CD4-positive, alpha-beta memory T cell (primary cell): ENCODE measurements around the gene BRD7. TPM values are rescaled to one million over a fixed set of nuclear protein-coding genes. Genes with fewer than 3 reads are reported as not detected.

Source experiments
- CTCF ChIA-PET: fragments of 350-600 bp; sonication (Branson Sonifier 250); formaldehyde crosslinking; loops from one replicate; lab custom pipeline; 2021; ENCODE audit warnings: inconsistent platforms; ENCODE audit not compliant: partially characterized antibody; lab: Charles Lee
- POLR2A ChIA-PET: fragments of 350-600 bp; sonication (Branson Sonifier 250); formaldehyde crosslinking; loops from one replicate; lab custom pipeline; 2021; ENCODE audit not compliant: partially characterized antibody; lab: Charles Lee
- DNase-seq, 5 donors: peaks; one replicate each; pipeline versions ENCODE4 v3.0.0 to v3.0.0-alpha.2; 2020 to 2022; ENCODE audit warnings: mixed read lengths in 1 of 5
- H3K27ac ChIP-seq: one replicate; pipeline ENCODE4 v1.7.0; 2013; ENCODE audit warnings: low read depth, low read length
- H3K27me3 ChIP-seq: 2 replicates; pipeline ENCODE4 v1.7.0; 2013; ENCODE audit warnings: mild to moderate bottlenecking, low read length, moderate library complexity; ENCODE audit not compliant: insufficient read depth
- H3K36me3 ChIP-seq: 2 replicates; pipeline ENCODE4 v1.7.0; 2013; ENCODE audit warnings: mild to moderate bottlenecking, low read length, moderate library complexity; ENCODE audit not compliant: insufficient read depth
- H3K4me1 ChIP-seq: 2 replicates; pipeline ENCODE4 v1.7.0; 2013; ENCODE audit warnings: mild to moderate bottlenecking, low read length, moderate library complexity; ENCODE audit not compliant: insufficient read depth
- H3K4me3 ChIP-seq, 2 donors: one replicate each; pipeline ENCODE4 v1.7.0; 2013; ENCODE audit warnings: low read length in 2 of 2, mild to moderate bottlenecking in 1 of 2
- H3K9me3 ChIP-seq, 2 donors: one replicate each; pipeline ENCODE4 v1.7.0; 2013; ENCODE audit warnings: low read length in 2 of 2, control low read depth in 1 of 2; ENCODE audit not compliant: control insufficient read depth in 1 of 2
- H3K27ac Mint-ChIP-seq, 7 donors: one replicate each; pipeline ENCODE4 v1.8.0; 2020 to 2021; ENCODE audit warnings: mixed read lengths in 7 of 7, mild to moderate bottlenecking in 6 of 7, inconsistent platforms in 3 of 7, moderate library complexity in 3 of 7
- H3K27me3 Mint-ChIP-seq, 2 donors: one replicate each; pipeline ENCODE4 v1.8.0; 2020 to 2021; ENCODE audit warnings: mixed read lengths in 2 of 2
- H3K36me3 Mint-ChIP-seq, 2 donors: one replicate each; pipeline ENCODE4 v1.8.0; 2020 to 2021; ENCODE audit warnings: mixed read lengths in 2 of 2, inconsistent platforms in 1 of 2, mild to moderate bottlenecking in 1 of 2
- H3K4me1 Mint-ChIP-seq, 4 donors: one replicate each; pipeline ENCODE4 v1.8.0; 2020 to 2021; ENCODE audit warnings: mixed read lengths in 4 of 4, mild to moderate bottlenecking in 1 of 4
- H3K4me3 Mint-ChIP-seq, 8 donors: one replicate each; pipeline ENCODE4 v1.8.0; 2020 to 2021; ENCODE audit warnings: mixed read lengths in 8 of 8, mild to moderate bottlenecking in 7 of 8, moderate library complexity in 6 of 8, inconsistent platforms in 3 of 8
- H3K9me3 Mint-ChIP-seq, 8 donors: one replicate each; pipeline ENCODE4 v1.8.0; 2020 to 2021; ENCODE audit warnings: mixed read lengths in 8 of 8, mild to moderate bottlenecking in 5 of 8, inconsistent platforms in 3 of 8, moderate library complexity in 1 of 8
- intact Hi-C: fragments of 100-400 bp; cut with micrococcal nuclease; formaldehyde crosslinking; loops from one replicate; pipeline ENCODE4 v1.15.1; 2023
- polyA plus RNA-seq, 2 donors: library from polyadenylated mRNA; unstranded; fragments of 300-500 nt; fragmentation: Illumina TruSeq; gene quantifications; one replicate each; pipeline ENCODE4 v1.2.3, GENCODE V29; 2021
- total RNA-seq, 2 experiments: library from RNA; stranded (reverse); gene quantifications; one replicate each; pipeline ENCODE4 v1.2.3, GENCODE V29; 2021

The BRD7 gene
- total and polyA plus RNA-seq, 4 experiments from 2014 or later = 18.1 to 97.7 (median 77.0) TPM

DNA sequence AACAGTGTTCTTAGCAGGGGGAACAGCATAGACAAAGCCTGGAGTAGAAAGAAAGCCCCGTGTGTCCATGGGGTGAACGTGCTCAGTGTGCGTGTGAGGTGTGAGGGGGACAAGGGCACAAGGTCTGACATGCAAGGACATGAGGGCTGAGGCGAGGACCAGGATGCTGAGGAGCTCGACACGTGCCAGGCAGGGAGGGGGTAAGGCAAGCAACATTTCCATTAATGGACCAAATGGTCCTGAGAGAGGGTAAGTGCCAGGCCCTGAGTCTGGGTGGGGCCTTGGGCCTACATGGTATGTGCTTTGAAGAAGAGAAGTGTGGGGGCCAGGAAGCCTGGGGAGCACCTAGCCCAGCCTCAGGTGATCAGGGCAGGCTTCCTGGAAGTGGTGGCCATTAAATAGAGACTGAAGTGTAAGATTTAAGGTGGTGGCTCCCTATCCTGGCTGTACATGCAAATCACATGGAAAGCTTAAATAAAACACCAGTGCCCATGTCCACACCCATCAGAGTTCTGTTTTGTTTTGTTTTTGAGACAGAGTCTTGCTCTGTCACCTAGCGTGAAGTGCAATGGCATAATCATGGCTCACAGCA lies 73.2 kb downstream of the BRD7 start:
- no peaks in the 10 kb centered on the region for H3K9me3 Mint-ChIP-seq
- Histone ChIP-seq H3K4me3 (no peak overlapping the region), H3K36me3 (peaks cover 82% of the 10 kb centered on the region), H3K4me1 (no peaks in the 10 kb centered on the region), H3K9me3 (no peaks in the 10 kb centered on the region), H3K27ac (no peak overlapping the region), H3K27me3 (no peaks in the 10 kb centered on the region)
- ChIA-PET POLR2A (interaction anchor here (1.1 to 3.0 kb wide), 3 partner anchors 11 to 22 kb away, joined by 3 to 14 read pairs (median 3); no protein-coding TSS in a partner anchor), CTCF (interaction anchor here (0.9 to 2.9 kb wide), 4 partner anchors 16 to 32 kb away, joined by 3 to 10 read pairs (median 4); partner anchors contain the start of gene ADCY7)
- intact Hi-C loops = no loop called here
- peak overlapping the region in 6 of 7 donors; percentile 24 to 90 (median 82) for H3K27ac Mint-ChIP-seq
- no peak overlapping the region for H3K4me3 Mint-ChIP-seq
- H3K27me3 Mint-ChIP-seq = no peaks in the 10 kb centered on the region
- DNase-seq = no peak
- peaks cover 16 to 65% of the 10 kb centered on the region in 2 donors for H3K36me3 Mint-ChIP-seq
- H3K4me1 Mint-ChIP-seq = peaks cover 3 to 15% (median 5%) of the 10 kb centered on the region in 4 donors

DNA sequence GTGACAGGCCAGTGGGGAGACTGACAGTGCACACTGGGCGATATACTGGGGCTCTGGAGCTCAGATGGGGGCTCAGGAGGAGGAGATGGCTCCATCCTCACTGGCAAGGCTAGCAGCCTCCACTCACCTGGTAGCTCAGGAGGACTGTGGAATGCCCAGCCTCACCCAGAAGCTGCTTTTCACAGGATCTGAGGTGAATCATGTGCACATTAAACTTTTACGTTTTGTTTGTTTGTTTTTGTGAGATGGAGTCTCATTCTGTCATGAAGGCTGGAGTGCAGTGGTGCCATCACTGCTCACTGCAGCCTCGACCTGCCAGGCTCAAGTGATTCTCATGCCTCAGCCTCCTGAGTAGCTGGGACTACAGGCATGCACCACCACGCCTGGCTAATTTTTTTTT lies 73.8 kb downstream of the BRD7 start:
- no peak overlapping the region for H3K4me3 Mint-ChIP-seq
- H3K36me3 ChIP-seq = peaks cover 83% of the 10 kb centered on the region
- CTCF ChIA-PET = interaction anchor here (0.9 to 2.9 kb wide), 3 partner anchors 12 to 32 kb away, joined by 3 to 10 read pairs (median 3); no protein-coding TSS in a partner anchor
- peaks cover 18 to 62% of the 10 kb centered on the region in 2 donors for H3K36me3 Mint-ChIP-seq
- H3K27me3 Mint-ChIP-seq = no peaks in the 10 kb centered on the region
- peaks cover 3 to 15% (median 5%) of the 10 kb centered on the region in 4 donors for H3K4me1 Mint-ChIP-seq
- POLR2A ChIA-PET = interaction anchor here (1.1 to 3.0 kb wide), 4 partner anchors 10 to 21 kb away, joined by 3 to 14 read pairs (median 4); no protein-coding TSS in a partner anchor
- peak overlapping the region in 2 of 7 donors; percentile 8 to 36 for H3K27ac Mint-ChIP-seq
- no peak overlapping the region for H3K27ac ChIP-seq
- DNase-seq = no peak
- no peaks in the 10 kb centered on the region for H3K4me1 ChIP-seq
- intact Hi-C loops = no loop called here
- no peaks in the 10 kb centered on the region for H3K27me3 ChIP-seq
- no peaks in the 10 kb centered on the region for H3K9me3 Mint-ChIP-seq
- H3K9me3 ChIP-seq = no peaks in the 10 kb centered on the region
- no peak overlapping the region for H3K4me3 ChIP-seq

DNA sequence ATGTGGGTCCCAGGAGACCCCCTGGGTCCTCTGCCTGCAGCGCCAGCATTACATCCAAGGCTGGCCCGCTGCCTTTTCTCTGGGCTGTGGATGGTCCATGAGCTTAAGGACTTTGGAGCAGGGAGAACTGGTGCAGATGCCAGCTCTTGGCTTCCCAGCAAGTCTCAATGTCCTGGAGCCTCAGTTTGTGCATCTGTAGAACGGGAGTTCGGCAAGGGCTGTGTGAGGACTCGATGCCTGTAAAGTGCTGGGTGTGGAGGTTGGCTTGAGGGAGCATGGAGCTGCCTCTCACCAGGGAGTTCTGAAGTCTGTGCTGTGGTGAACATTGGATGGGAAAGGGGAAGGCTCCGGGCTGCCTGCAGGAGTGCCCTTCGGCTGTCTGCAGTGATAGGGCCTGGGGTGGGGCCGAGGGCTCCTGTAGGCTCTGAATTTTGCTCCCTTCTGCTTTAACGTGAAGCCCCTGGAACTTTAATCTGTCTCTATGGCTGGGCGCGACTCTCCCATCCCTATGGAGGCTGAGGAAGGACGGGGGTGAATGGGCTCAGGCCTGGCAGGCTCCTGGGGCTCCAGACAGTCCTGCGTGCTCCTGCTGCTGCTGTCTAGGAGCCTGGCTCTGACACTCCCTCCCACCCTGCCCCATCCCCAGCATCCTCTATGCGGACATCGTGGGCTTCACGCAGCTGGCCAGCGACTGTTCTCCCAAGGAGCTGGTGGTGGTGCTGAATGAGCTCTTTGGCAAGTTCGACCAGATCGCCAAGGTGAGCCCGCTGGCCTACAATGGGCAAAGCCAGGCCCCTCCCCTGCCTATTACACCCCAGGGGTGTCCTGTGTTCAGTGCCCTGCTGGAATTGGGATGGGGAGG lies 74.6 kb downstream of the BRD7 start:
- peaks cover 3 to 20% (median 5%) of the 10 kb centered on the region in 4 donors for H3K4me1 Mint-ChIP-seq
- ChIA-PET POLR2A (interaction anchor here (1.2 to 3.0 kb wide), 2 partner anchors 12 to 21 kb away, joined by 4 to 14 read pairs; no protein-coding TSS in a partner anchor), CTCF (interaction anchor here (0.9 to 1.2 kb wide), 2 partner anchors 11 to 17 kb away, joined by 3 read pairs; no protein-coding TSS in a partner anchor)
- H3K27ac Mint-ChIP-seq = peak overlapping the region in 5 of 7 donors; percentile 36 to 93 (median 52)
- H3K36me3 Mint-ChIP-seq = peaks cover 22 to 67% of the 10 kb centered on the region in 2 donors
- no peaks in the 10 kb centered on the region for H3K4me1 ChIP-seq
- H3K9me3 Mint-ChIP-seq = no peaks in the 10 kb centered on the region
- H3K27me3 ChIP-seq = no peaks in the 10 kb centered on the region
- H3K27ac ChIP-seq = no peak overlapping the region
- intact Hi-C loops = no loop called here
- H3K9me3 ChIP-seq = no peaks in the 10 kb centered on the region
- DNase-seq = no peak
- peaks cover 87% of the 10 kb centered on the region for H3K36me3 ChIP-seq
- no peak overlapping the region for H3K4me3 Mint-ChIP-seq
- no peak overlapping the region for H3K4me3 ChIP-seq
- H3K27me3 Mint-ChIP-seq = no peaks in the 10 kb centered on the region

DNA sequence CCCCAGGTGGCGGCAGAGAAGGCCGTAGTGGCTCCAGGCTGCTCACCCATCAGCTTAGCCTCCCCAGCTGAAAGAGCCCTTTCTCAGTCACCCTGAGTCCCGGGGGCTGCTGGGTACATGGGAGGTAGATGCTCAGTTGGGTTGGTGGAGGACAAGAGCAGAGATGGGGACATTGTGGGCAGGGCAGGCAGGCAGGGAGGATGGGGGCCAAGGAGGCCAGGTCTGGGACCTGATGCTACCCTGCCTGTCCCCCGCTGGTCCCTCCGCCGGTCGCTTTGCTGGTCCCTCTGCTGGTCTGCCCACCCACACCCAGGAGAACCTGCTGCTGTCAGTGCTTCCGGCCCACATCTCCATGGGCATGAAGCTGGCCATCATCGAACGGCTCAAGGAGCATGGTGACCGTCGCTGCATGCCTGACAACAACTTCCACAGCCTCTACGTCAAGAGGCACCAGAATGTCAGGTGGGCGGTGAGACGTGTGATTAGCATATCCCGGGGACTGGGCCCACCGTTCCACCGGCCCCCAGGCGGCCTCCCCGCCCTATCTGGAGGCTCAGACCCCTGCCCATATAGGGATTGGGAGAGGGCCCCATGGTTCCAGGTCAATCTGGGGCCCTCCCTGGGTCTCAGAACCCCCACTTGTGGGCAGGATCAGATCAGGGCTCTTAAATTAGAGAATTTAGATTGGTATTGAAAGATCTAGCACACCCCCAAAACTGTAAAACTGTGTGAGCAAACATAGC lies 75.6 kb downstream of the BRD7 start:
- CTCF ChIA-PET = no interaction called here
- POLR2A ChIA-PET = interaction anchor here (0.6 kb wide), 1 partner anchor 14 kb away, joined by 3 read pairs; no protein-coding TSS in a partner anchor
- H3K36me3 Mint-ChIP-seq = peaks cover 26 to 71% of the 10 kb centered on the region in 2 donors

DNA sequence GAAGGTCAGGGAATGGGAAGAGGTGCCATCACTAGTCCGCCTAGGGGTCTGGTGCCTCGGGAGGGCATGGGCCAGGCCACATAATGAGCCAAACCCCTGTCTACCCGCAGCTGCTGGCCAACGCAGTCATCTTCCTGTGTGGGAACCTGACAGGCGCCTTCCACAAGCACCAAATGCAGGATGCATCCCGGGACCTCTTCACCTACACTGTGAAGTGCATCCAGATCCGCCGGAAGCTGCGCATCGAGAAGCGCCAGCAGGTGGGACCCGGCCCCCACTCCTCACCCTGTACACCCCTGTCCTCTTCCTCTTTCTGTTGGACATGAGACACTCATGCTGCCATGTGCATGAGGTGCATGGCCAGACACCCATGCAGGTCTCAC lies 76.2 kb downstream of the BRD7 start:
- no peak overlapping the region for H3K27ac ChIP-seq
- peaks cover 24 to 68% of the 10 kb centered on the region in 2 donors for H3K36me3 Mint-ChIP-seq
- peak overlapping the region in 4 of 7 donors; percentile 21 to 81 (median 72) for H3K27ac Mint-ChIP-seq
- H3K27me3 Mint-ChIP-seq = no peaks in the 10 kb centered on the region
- ChIA-PET POLR2A (interaction anchor here (1.0 kb wide), 1 partner anchor 10 kb away, joined by 4 read pairs; no protein-coding TSS in a partner anchor), CTCF (no interaction called here)
- DNase-seq = peak in 1 of 5 donors; percentile 32
- no peak overlapping the region for H3K4me3 ChIP-seq
- H3K9me3 ChIP-seq = no peaks in the 10 kb centered on the region
- H3K4me1 Mint-ChIP-seq = peaks cover 4 to 29% (median 8%) of the 10 kb centered on the region in 4 donors
- H3K36me3 ChIP-seq = peaks cover 77% of the 10 kb centered on the region
- no peaks in the 10 kb centered on the region for H3K9me3 Mint-ChIP-seq
- peaks cover 4% of the 10 kb centered on the region for H3K4me1 ChIP-seq
- H3K4me3 Mint-ChIP-seq = no peak overlapping the region
- no peaks in the 10 kb centered on the region for H3K27me3 ChIP-seq
- intact Hi-C loops = no loop called here

More for the DNA sequence above, 75.6 kb downstream of the BRD7 start:
- no peaks in the 10 kb centered on the region for H3K27me3 ChIP-seq
- no peaks in the 10 kb centered on the region for H3K9me3 ChIP-seq
- no peak overlapping the region for H3K4me3 ChIP-seq
- H3K27ac Mint-ChIP-seq = peak overlapping the region in 4 of 7 donors; percentile 21 to 76 (median 38)
- DNase-seq = peak in 1 of 5 donors; percentile 12
- intact Hi-C loops = no loop called here
- H3K4me1 ChIP-seq = no peaks in the 10 kb centered on the region
- no peaks in the 10 kb centered on the region for H3K9me3 Mint-ChIP-seq
- peaks cover 77% of the 10 kb centered on the region for H3K36me3 ChIP-seq
- peaks cover 4 to 25% (median 6%) of the 10 kb centered on the region in 4 donors for H3K4me1 Mint-ChIP-seq
- H3K27me3 Mint-ChIP-seq = no peaks in the 10 kb centered on the region
- no peak overlapping the region for H3K4me3 Mint-ChIP-seq
- H3K27ac ChIP-seq = no peak overlapping the region

DNA sequence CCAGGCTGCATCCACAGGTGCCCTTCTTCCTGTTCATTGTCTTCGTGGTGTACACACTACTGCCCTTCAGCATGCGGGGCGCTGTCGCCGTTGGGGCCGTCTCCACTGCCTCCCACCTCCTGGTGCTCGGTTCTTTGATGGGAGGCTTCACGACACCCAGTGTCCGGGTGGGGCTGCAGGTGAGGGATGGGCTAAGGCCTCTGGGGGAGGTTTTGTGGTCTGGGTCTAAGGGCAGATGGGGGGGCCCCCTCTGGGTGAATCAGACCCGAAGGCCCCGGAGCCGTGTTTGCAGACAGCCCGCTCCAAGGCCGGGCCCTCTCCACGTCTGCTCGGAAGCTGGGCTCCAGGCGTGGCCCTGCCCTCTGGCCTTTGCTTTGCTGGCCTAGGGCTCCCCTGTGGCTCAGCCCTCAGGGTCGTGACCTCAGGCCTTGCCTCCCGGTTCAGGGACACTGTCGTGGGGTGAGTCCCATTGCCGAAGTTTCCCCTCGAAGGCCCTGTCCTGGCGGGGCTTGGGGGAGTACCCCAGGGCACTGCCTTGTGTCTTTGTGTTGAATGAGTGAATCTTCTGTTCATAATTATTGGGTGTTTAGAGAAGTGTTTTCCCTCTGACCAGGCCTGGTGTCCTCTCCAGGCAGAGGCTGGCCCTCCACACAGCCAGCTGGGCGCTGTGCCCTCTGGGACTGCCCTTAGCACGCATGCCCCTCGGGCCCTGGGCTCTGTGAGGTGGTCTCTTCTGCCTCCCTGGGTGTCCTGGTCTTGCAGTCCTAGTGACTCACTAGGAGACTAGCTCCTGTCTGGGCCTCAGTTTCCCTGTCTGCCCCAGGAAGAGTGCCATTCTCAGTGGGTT lies 76.8 kb downstream of the BRD7 start:
- CTCF ChIA-PET = no interaction called here
- H3K27ac Mint-ChIP-seq = peak overlapping the region in 2 of 7 donors; percentile 21 to 48
- H3K27me3 ChIP-seq = no peaks in the 10 kb centered on the region
- intact Hi-C loops = no loop called here
- no peaks in the 10 kb centered on the region for H3K27me3 Mint-ChIP-seq
- peaks cover 24 to 64% of the 10 kb centered on the region in 2 donors for H3K36me3 Mint-ChIP-seq
- H3K27ac ChIP-seq = no peak overlapping the region
- POLR2A ChIA-PET = interaction anchor here (1.0 to 2.0 kb wide), 4 partner anchors 10 to 26 kb away, joined by 3 to 6 read pairs (median 4); no protein-coding TSS in a partner anchor
- no peak for DNase-seq
- H3K36me3 ChIP-seq = peaks cover 73% of the 10 kb centered on the region
- H3K4me1 ChIP-seq = peaks cover 5% of the 10 kb centered on the region
- no peaks in the 10 kb centered on the region for H3K9me3 ChIP-seq
- no peak overlapping the region for H3K4me3 Mint-ChIP-seq
- no peaks in the 10 kb centered on the region for H3K9me3 Mint-ChIP-seq
- H3K4me3 ChIP-seq = no peak overlapping the region
- peaks cover 4 to 31% (median 8%) of the 10 kb centered on the region in 4 donors for H3K4me1 Mint-ChIP-seq
